BE2C (cell line): ENCODE results near the gene DNAJB12.

ENCODE experiments used
- DNase-seq: peaks from one replicate; pipeline ENCODE4 v3.0.0-alpha.2; 2020
- H3K27me3 ChIP-seq: fragments of 250-450 bp; sonication (Bioruptor Pico); 2 replicates; pipeline ENCODE4 v1.5.1; 2020; ENCODE audit warnings: mild to moderate bottlenecking
- H3K36me3 ChIP-seq: fragments of 250-450 bp; sonication (Bioruptor Pico); 2 replicates; pipeline ENCODE4 v1.5.1; 2020; ENCODE audit warnings: mild to moderate bottlenecking
- H3K4me1 ChIP-seq: fragments of 250-450 bp; sonication (Bioruptor Pico); 2 replicates; pipeline ENCODE4 v1.5.1; 2020
- H3K4me3 ChIP-seq: 2 replicates; pipeline ENCODE4 v1.5.1; 2011; ENCODE audit warnings: low read depth, low read length
- H3K9me3 ChIP-seq: fragments of 250-450 bp; sonication (Bioruptor Pico); 2 replicates; pipeline ENCODE4 v1.5.1; 2020
- TF ChIP-seq, protein P1 (sequence below): IDR thresholded peaks from 2 replicates; pipeline ENCODE4 v1.5.1; 2012; ENCODE audit warnings: mild to moderate bottlenecking, low read depth, low read length

Gene DNAJB12

DNA sequence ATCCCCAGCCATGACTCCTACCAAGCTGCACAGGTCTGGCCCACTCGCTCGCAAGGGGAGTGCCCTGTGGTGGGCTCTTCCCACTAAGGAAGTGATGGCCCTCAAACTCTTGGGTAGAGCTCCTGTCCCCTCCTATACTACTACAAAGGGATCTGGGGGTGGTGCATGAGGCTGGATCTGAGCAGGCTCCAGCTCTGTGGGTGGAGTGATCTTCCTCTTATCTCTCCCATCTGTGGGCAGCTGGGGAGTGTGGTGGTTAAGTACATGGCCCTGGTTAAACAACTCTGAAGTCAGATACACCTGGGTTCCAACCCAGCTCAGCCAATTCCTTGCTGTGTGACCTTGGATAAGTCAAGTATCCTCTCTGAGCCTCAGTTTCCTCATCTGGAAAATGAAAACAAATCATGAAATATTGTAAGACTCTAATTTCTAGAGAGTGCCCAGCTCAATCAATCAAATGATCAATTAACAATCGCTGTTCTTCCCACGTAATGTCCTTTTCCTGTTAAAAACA, 63.6 kb downstream of the DNAJB12 start:
- DNase-seq, result no peak

DNA sequence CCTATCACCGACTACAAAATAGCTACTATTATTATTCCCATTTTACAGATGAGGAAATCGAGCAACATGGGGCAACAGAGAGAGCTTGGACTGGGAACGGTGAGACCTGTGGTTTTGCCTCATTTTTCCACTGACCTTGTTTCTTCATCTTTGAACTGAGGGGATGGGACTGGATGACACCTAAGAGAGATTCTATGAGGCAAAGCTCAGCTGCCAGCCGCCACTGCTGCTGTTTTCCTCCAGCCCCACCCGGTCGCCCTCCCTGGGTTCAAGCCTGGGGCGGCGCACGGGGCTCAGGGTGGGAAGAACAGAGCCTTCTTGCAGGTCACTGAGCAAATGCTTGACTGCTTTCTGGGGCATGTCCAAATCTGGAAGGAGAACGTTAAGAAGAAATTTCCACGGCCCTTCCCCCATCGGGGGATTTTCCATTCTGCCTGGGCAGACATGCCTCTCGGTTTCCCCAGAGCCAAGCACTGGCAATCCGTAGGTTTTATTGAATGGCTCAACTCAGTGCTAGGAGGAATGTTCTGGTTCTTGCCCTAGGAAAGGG, 68.7 kb downstream of the DNAJB12 start:
- Histone ChIP-seq H3K9me3 (no peaks in the 10 kb centered on the region), H3K27me3 (no peaks in the 10 kb centered on the region), H3K4me3 (no peak overlapping the region), H3K36me3 (no peaks in the 10 kb centered on the region), H3K4me1 (peaks cover 4% of the 10 kb centered on the region; the same call in 1 of the 2 replicates)
- DNase-seq, result no peak
- TF ChIP-seq, protein P1, sequence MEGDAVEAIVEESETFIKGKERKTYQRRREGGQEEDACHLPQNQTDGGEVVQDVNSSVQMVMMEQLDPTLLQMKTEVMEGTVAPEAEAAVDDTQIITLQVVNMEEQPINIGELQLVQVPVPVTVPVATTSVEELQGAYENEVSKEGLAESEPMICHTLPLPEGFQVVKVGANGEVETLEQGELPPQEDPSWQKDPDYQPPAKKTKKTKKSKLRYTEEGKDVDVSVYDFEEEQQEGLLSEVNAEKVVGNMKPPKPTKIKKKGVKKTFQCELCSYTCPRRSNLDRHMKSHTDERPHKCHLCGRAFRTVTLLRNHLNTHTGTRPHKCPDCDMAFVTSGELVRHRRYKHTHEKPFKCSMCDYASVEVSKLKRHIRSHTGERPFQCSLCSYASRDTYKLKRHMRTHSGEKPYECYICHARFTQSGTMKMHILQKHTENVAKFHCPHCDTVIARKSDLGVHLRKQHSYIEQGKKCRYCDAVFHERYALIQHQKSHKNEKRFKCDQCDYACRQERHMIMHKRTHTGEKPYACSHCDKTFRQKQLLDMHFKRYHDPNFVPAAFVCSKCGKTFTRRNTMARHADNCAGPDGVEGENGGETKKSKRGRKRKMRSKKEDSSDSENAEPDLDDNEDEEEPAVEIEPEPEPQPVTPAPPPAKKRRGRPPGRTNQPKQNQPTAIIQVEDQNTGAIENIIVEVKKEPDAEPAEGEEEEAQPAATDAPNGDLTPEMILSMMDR, result no peak

More for the DNA sequence above, 63.6 kb downstream of the DNAJB12 start:
- no peaks in the 10 kb centered on the region for H3K36me3 ChIP-seq
- no peaks in the 10 kb centered on the region for H3K27me3 ChIP-seq
- no peak overlapping the region for H3K4me3 ChIP-seq
- H3K4me1 ChIP-seq, result peaks cover 4% of the 10 kb centered on the region; the same call in 1 of the 2 replicates
- H3K9me3 ChIP-seq, result no peaks in the 10 kb centered on the region
- TF ChIP-seq, protein P1, result no peak

DNA sequence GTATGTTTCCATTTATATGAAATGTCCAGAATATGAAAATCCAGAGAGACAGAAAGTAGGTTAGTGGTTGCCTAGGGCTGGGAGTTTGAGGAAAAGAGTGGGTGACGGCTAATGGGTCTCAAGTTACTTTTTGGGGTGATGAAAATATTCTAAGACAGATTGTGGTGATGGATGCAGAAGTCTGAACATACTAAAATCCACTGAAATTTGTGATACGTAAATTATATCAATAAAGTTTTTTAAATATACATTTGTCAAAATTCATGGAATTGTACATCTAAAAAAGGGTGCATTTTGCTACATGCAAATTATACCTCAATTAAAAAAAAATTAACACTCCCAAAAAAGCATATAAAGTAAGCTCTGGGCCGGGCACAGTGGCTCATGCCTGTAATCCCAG, 71.6 kb downstream of the DNAJB12 start:
- H3K27me3 ChIP-seq, result no peaks in the 10 kb centered on the region
- TF ChIP-seq, protein P1, result no peak
- no peaks in the 10 kb centered on the region for H3K9me3 ChIP-seq
- H3K4me1 ChIP-seq, result no peaks in the 10 kb centered on the region
- no peak overlapping the region for H3K4me3 ChIP-seq
- DNase-seq, result no peak
- H3K36me3 ChIP-seq, result no peaks in the 10 kb centered on the region
